GM23338 (cell line): ENCODE measurements around the gene CDC14B. TPM values are rescaled to one million over a fixed set of nuclear protein-coding genes. Genes with fewer than 3 reads are reported as not detected.
A peak's percentile ranks its signal among the peaks of the same experiment; 100 is the strongest.

ENCODE experiments used
- ATAC-seq: fragments of 200-7000 bp; cut with Tn5 transposase; 3 replicates; pipeline ENCODE4 v1.9.1; 2020
- DNase-seq: peaks from one replicate; pipeline ENCODE4 v3.0.0-alpha.2; 2015; ENCODE audit warnings: low spot score
- H2AFZ ChIP-seq: fragments of 200-600 bp; sonication (generic); 2 replicates; pipeline ENCODE4 v1.8.0; 2016; ENCODE audit warnings: antibody characterized with exemption, mild to moderate bottlenecking, moderate library complexity
- H3F3A ChIP-seq: fragments of 200-600 bp; sonication (generic); replicated peaks from 2 replicates; pipeline ENCODE4 v1.8.0; 2017; ENCODE audit warnings: antibody characterized with exemption, mixed run types, low read depth
- H3K27ac ChIP-seq: fragments of 200-600 bp; sonication (generic); 2 replicates; pipeline ENCODE4 v1.6.1; 2016; ENCODE audit warnings: low read depth
- H3K27me3 ChIP-seq: fragments of 200-600 bp; sonication (generic); 2 replicates; pipeline ENCODE4 v1.8.0; 2016; ENCODE audit warnings: mild to moderate bottlenecking, mixed run types, moderate library complexity; ENCODE audit not compliant: insufficient read depth
- H3K36me3 ChIP-seq: fragments of 200-600 bp; sonication (generic); 2 replicates; pipeline ENCODE4 v1.8.0; 2016; ENCODE audit warnings: mild to moderate bottlenecking; ENCODE audit not compliant: insufficient read depth
- H3K4me1 ChIP-seq: fragments of 200-600 bp; sonication (generic); 2 replicates; pipeline ENCODE4 v1.8.0; 2016; ENCODE audit warnings: mild to moderate bottlenecking, moderate library complexity; ENCODE audit not compliant: insufficient read depth
- H3K4me2 ChIP-seq: fragments of 200-600 bp; sonication (generic); 2 replicates; pipeline ENCODE4 v1.7.1; 2017; ENCODE audit warnings: mixed run types
- H3K4me3 ChIP-seq: fragments of 200-600 bp; sonication (generic); 2 replicates; pipeline ENCODE4 v1.6.1; 2016; ENCODE audit warnings: mixed run types
- H3K79me2 ChIP-seq: fragments of 200-600 bp; sonication (generic); replicated peaks from 2 replicates; pipeline ENCODE4 v1.8.0; 2017; ENCODE audit warnings: mild to moderate bottlenecking; ENCODE audit not compliant: insufficient read depth
- H3K9me2 ChIP-seq: fragments of 200-600 bp; sonication (generic); 2 replicates; pipeline ENCODE4 v1.8.0; 2017; ENCODE audit not compliant: insufficient read depth
- H4K20me1 ChIP-seq: fragments of 200-600 bp; sonication (generic); replicated peaks from 2 replicates; pipeline ENCODE4 v1.8.0; 2017; ENCODE audit warnings: mild to moderate bottlenecking; ENCODE audit not compliant: insufficient read depth
- H3K27ac Mint-ChIP-seq: 2 replicates; pipeline ENCODE4 v1.8.0; 2020; ENCODE audit warnings: inconsistent platforms, mild to moderate bottlenecking, moderate library complexity, mixed read lengths
- H3K27me3 Mint-ChIP-seq: 3 replicates; pipeline ENCODE4 v1.8.0; 2022; ENCODE audit warnings: low read depth, mild to moderate bottlenecking, moderate library complexity, mixed read lengths, inconsistent platforms; ENCODE audit not compliant: insufficient read depth, poor library complexity
- H3K36me3 Mint-ChIP-seq: 3 replicates; pipeline ENCODE4 v1.8.0; 2021; ENCODE audit warnings: low read depth, mild to moderate bottlenecking, inconsistent platforms, moderate library complexity, mixed read lengths
- H3K4me1 Mint-ChIP-seq: 3 replicates; pipeline ENCODE4 v1.8.0; 2020; ENCODE audit warnings: mild to moderate bottlenecking, inconsistent platforms, mixed read lengths
- H3K4me3 Mint-ChIP-seq: 3 replicates; pipeline ENCODE4 v1.8.0; 2021; ENCODE audit warnings: moderate library complexity, mild to moderate bottlenecking, inconsistent platforms, mixed read lengths
- H3K9me3 Mint-ChIP-seq: 3 replicates; pipeline ENCODE4 v1.8.0; 2020; ENCODE audit warnings: moderate library complexity, mild to moderate bottlenecking, inconsistent platforms, mixed read lengths
- CREB1 ChIP-seq: fragments of 250-450 bp; sonication (Bioruptor Pico); IDR thresholded peaks from 2 replicates; pipeline ENCODE4 v1.5.0; 2020; ENCODE audit warnings: low read depth, mild to moderate bottlenecking, moderate library complexity
- EZH2 ChIP-seq: fragments of 200-600 bp; sonication (generic); IDR thresholded peaks from one replicate; pipeline ENCODE4 v1.8.0; 2017; ENCODE audit warnings: antibody characterized with exemption, mild to moderate bottlenecking, low read depth; ENCODE audit not compliant: unreplicated experiment
- JUNB ChIP-seq: IDR thresholded peaks from one replicate; pipeline ENCODE4 v1.6.1; 2016; ENCODE audit warnings: antibody characterized with exemption; ENCODE audit not compliant: unreplicated experiment
- POLR2AphosphoS5 ChIP-seq: IDR thresholded peaks from 2 replicates; pipeline ENCODE4 v1.6.1; 2016; ENCODE audit warnings: antibody characterized with exemption, low read depth
- STAT1 ChIP-seq: IDR thresholded peaks from one replicate; pipeline ENCODE4 v1.6.1; 2016; ENCODE audit warnings: antibody characterized with exemption; ENCODE audit not compliant: unreplicated experiment
- ZNF331 ChIP-seq: fragments of 250-450 bp; sonication (Bioruptor Pico); IDR thresholded peaks from 2 replicates; pipeline ENCODE4 v1.5.0; 2020; ENCODE audit warnings: low read depth, mild to moderate bottlenecking, moderate library complexity
- polyA plus RNA-seq: library from polyadenylated mRNA; unstranded; fragments of >200 nt; fragmentation: Nextera tagmentation; extraction: Ambion mirVana; gene quantifications from 2 replicates; pipeline ENCODE4 v1.2.1, GENCODE V29; 2016
- total RNA-seq: library from RNA; depleted of rRNA; stranded (reverse); fragments of >200 nt; shearing (Covaris generic); gene quantifications from 2 replicates; pipeline ENCODE4 v1.2.3, GENCODE V29; 2014
- TF ChIP-seq, protein P1 (sequence below): IDR thresholded peaks from 2 replicates; pipeline ENCODE4 v1.6.1; 2016; ENCODE audit warnings: antibody characterized with exemption
- TF ChIP-seq, protein P2 (sequence below): IDR thresholded peaks from one replicate; pipeline ENCODE4 v1.6.1; 2018; ENCODE audit warnings: antibody characterized with exemption; ENCODE audit not compliant: unreplicated experiment

The CDC14B gene
- total and polyA plus RNA-seq, 2 experiments from 2014 or later = 12.2 to 52.1 TPM

DNA sequence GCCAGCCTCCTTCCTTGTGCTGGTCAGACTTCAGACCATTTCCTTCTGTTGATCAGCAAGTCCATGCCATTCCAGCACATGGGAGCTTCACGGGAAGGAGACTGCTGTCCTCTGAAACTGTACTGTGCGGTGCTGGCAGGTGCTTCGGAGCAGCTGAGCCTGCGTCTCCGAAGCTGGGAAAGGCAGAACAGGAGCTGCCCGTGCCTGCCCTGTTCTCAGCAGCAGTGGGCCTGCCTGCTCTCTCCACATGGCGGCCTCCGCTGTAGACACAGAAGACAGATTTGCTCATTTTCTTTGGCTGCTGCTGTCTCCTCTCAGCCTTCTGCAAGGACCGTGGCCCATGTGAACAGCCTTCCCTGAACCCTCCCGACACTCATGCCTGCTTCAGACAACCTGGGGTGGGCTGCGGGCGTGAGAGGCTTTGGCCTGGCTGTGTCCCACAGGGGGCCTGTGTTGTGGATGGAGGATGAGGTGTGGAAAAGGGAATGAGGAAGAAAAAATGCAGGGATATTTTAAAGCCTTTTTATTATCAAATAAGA is 126.6 kb downstream of the CDC14B start:
- H3K36me3 ChIP-seq = peaks cover 4% of the 10 kb centered on the region; the same call in 1 of the 2 replicates
- H3K27ac ChIP-seq = no peak overlapping the region

DNA sequence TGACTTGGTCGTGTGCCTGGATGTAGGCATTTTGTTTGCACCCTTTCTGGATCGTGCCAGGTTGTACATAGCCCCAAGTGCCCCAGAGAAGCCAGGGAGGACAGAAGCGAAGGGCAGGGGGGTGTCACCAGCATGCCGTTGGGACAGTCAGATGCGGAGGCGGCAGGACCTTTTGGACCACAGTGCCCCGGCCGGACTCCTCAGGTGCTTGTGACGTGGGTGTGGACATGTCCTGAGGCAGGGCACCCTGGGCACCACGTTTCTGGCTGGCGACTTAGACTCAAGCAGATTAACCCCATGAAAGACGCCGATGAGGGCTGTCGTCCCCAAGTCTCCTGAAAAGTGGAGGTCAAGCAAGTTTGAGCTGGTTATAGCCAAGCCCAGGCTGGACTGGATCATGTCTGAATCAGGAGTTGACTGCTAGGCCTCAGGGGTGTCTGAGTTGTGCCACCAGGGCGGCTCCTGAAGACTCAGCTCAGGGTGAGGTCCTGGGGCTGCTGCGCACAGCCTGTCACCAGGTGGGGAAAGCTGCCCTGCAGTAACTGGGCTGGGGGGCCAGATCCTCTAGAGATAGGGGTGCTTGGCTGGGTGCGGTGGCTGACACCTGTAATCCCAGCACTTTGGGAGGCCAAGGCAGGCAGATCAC is 127.6 kb downstream of the CDC14B start:
- no peaks in the 10 kb centered on the region for H3K79me2 ChIP-seq
- no peaks in the 10 kb centered on the region for H3K27me3 ChIP-seq
- no peak overlapping the region for H3K27ac Mint-ChIP-seq
- H3K36me3 Mint-ChIP-seq = peaks cover 21% of the 10 kb centered on the region; the same call in 2 of the 3 replicates
- peaks cover 6% of the 10 kb centered on the region; the same call in 1 of the 2 replicates for H3F3A ChIP-seq
- H3K4me2 ChIP-seq = no peak overlapping the region
- no peak overlapping the region for H3K4me3 ChIP-seq
- H3K27me3 Mint-ChIP-seq = peaks cover 7% of the 10 kb centered on the region
- ATAC-seq (no peak), DNase-seq (no peak)
- H3K36me3 ChIP-seq = peaks cover 4% of the 10 kb centered on the region; the same call in 1 of the 2 replicates
- no peaks in the 10 kb centered on the region; the same call in 1 of the 2 replicates for H4K20me1 ChIP-seq
- peaks cover 8% of the 10 kb centered on the region; the same call in 1 of the 3 replicates for H3K4me1 Mint-ChIP-seq
- H3K9me2 ChIP-seq = no peaks in the 10 kb centered on the region
- no peak overlapping the region for H3K27ac ChIP-seq
- H3K9me3 Mint-ChIP-seq = no peaks in the 10 kb centered on the region; the same call in 2 of the 3 replicates
- 0 out of 2 replicates have a peak, but pooled peaks cover 5% of the 10 kb centered on the region for H3K4me1 ChIP-seq
- H3K4me3 Mint-ChIP-seq = no peak overlapping the region
- H2AFZ ChIP-seq = no peak overlapping the region
- no peak for TF ChIP-seq EZH2
- TF ChIP-seq ZNF331 (CRISPR knock-in tag) = no peak
- TF ChIP-seq STAT1 = no peak

More for the DNA sequence above, 126.6 kb downstream of the CDC14B start:
- Mint-ChIP-seq H3K4me3 (no peak overlapping the region), H3K27ac (0 out of 2 replicates have a peak overlapping the region, but pooled peaks have one; percentile 39), H3K4me1 (peaks cover 10% of the 10 kb centered on the region; the same call in 1 of the 3 replicates), H3K27me3 (peaks cover 9% of the 10 kb centered on the region), H3K36me3 (peaks cover 17% of the 10 kb centered on the region; the same call in 2 of the 3 replicates), H3K9me3 (no peaks in the 10 kb centered on the region; the same call in 2 of the 3 replicates)
- H2AFZ ChIP-seq = no peak overlapping the region
- H3K79me2 ChIP-seq = no peaks in the 10 kb centered on the region
- DNase-seq (no peak), ATAC-seq (no peak)
- 0 out of 2 replicates have a peak, but pooled peaks cover 5% of the 10 kb centered on the region for H3K4me1 ChIP-seq
- TF ChIP-seq, protein P1, sequence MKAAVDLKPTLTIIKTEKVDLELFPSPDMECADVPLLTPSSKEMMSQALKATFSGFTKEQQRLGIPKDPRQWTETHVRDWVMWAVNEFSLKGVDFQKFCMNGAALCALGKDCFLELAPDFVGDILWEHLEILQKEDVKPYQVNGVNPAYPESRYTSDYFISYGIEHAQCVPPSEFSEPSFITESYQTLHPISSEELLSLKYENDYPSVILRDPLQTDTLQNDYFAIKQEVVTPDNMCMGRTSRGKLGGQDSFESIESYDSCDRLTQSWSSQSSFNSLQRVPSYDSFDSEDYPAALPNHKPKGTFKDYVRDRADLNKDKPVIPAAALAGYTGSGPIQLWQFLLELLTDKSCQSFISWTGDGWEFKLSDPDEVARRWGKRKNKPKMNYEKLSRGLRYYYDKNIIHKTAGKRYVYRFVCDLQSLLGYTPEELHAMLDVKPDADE = no peak
- TF ChIP-seq EZH2 = no peak
- TF ChIP-seq JUNB = no peak
- TF ChIP-seq ZNF331 (CRISPR knock-in tag) = no peak
- TF ChIP-seq, protein P2, sequence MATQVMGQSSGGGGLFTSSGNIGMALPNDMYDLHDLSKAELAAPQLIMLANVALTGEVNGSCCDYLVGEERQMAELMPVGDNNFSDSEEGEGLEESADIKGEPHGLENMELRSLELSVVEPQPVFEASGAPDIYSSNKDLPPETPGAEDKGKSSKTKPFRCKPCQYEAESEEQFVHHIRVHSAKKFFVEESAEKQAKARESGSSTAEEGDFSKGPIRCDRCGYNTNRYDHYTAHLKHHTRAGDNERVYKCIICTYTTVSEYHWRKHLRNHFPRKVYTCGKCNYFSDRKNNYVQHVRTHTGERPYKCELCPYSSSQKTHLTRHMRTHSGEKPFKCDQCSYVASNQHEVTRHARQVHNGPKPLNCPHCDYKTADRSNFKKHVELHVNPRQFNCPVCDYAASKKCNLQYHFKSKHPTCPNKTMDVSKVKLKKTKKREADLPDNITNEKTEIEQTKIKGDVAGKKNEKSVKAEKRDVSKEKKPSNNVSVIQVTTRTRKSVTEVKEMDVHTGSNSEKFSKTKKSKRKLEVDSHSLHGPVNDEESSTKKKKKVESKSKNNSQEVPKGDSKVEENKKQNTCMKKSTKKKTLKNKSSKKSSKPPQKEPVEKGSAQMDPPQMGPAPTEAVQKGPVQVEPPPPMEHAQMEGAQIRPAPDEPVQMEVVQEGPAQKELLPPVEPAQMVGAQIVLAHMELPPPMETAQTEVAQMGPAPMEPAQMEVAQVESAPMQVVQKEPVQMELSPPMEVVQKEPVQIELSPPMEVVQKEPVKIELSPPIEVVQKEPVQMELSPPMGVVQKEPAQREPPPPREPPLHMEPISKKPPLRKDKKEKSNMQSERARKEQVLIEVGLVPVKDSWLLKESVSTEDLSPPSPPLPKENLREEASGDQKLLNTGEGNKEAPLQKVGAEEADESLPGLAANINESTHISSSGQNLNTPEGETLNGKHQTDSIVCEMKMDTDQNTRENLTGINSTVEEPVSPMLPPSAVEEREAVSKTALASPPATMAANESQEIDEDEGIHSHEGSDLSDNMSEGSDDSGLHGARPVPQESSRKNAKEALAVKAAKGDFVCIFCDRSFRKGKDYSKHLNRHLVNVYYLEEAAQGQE = no peak
- no peak for TF ChIP-seq STAT1
- no peak for TF ChIP-seq CREB1
- no peak for TF ChIP-seq POLR2AphosphoS5
- no peaks in the 10 kb centered on the region for H3K9me2 ChIP-seq
- peaks cover 6% of the 10 kb centered on the region; the same call in 1 of the 2 replicates for H3F3A ChIP-seq
- H3K27me3 ChIP-seq = no peaks in the 10 kb centered on the region
- no peaks in the 10 kb centered on the region; the same call in 1 of the 2 replicates for H4K20me1 ChIP-seq
- no peak overlapping the region for H3K4me3 ChIP-seq
- H3K4me2 ChIP-seq = no peak overlapping the region
